Stimulated activated naive CD8-positive, alpha-beta T cell treated with anti-CD3 and anti-CD28 coated beads, Interleukin-15, amount 100 ng/mL, for 72 hours (primary cell): ENCODE results near the gene CADM2.
A peak's percentile ranks its signal among the peaks of the same experiment; 100 is the strongest.
"Not testable (repeated sequence)": the region's sequence is repeated elsewhere in the genome, so short reads cannot be mapped to it uniquely, and the experiment has no call there.

Source experiments
- ATAC-seq: fragments of 150-1000 bp; cut with Tn5 transposase; 2 replicates; pipeline ENCODE4 v1.10.0; 2021; ENCODE audit warnings: mild to moderate bottlenecking, moderate library complexity
- DNase-seq, 2 donors: peaks; one replicate each; pipeline ENCODE4 v3.0.0; 2021 to 2022
- H3K27ac Mint-ChIP-seq, 2 donors: one replicate each; pipeline ENCODE4 v1.8.0; 2022; ENCODE audit warnings: mild to moderate bottlenecking in 2 of 2, mixed read lengths in 2 of 2, moderate library complexity in 2 of 2
- H3K27me3 Mint-ChIP-seq: one replicate; pipeline ENCODE4 v1.8.0; 2022; ENCODE audit warnings: mixed read lengths
- H3K4me1 Mint-ChIP-seq: one replicate; pipeline ENCODE4 v1.8.0; 2022; ENCODE audit warnings: mild to moderate bottlenecking, mixed read lengths
- H3K4me3 Mint-ChIP-seq, 2 donors: one replicate each; pipeline ENCODE4 v1.8.0; 2022; ENCODE audit warnings: mild to moderate bottlenecking in 2 of 2, mixed read lengths in 2 of 2, moderate library complexity in 1 of 2
- H3K9me3 Mint-ChIP-seq, 2 donors: one replicate each; pipeline ENCODE4 v1.8.0; 2022; ENCODE audit warnings: mixed read lengths in 2 of 2

The CADM2 gene

GRCh38 chr3:85681906-85682305 lies 723.1 kb downstream of the CADM2 start:
- DNase-seq (no peak), ATAC-seq (no peak)
- Mint-ChIP-seq H3K4me3 (no peak overlapping the region), H3K27me3 (no peaks in the 10 kb centered on the region), H3K9me3 (peaks cover 8 to 10% of the 10 kb centered on the region in 2 donors), H3K4me1 (no peaks in the 10 kb centered on the region), H3K27ac (no peak overlapping the region)

- no peak overlapping the region for H3K4me3 Mint-ChIP-seq
- H3K27me3 Mint-ChIP-seq, result no peaks in the 10 kb centered on the region
- peaks cover 0 to 9% of the 10 kb centered on the region in 2 donors for H3K9me3 Mint-ChIP-seq
- no peak overlapping the region for H3K27ac Mint-ChIP-seq
- DNase-seq (no peak), ATAC-seq (no peak)
- H3K4me1 Mint-ChIP-seq, result no peaks in the 10 kb centered on the region
Observed at GRCh38 chr3:85691196-85691595, 732.4 kb downstream of the CADM2 start.

DNA sequence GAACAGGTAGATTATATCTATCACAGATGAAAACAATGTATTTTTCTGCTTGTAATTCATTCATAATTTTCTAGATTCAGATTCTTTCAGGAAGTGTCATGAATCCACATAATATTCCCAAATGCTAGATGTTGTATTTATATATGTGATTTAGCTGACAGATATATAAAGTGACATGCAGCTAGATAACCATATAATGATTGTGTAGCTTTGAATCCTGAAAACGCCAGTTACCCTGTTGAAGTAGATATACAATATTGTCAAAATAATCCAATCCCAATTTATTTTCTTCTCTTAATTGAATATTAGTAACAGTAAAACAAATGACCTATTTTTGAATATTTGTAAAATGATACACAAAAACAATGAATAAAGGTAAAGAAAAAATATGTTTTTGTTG lies 738.4 kb downstream of the CADM2 start:
- Mint-ChIP-seq H3K9me3 (peaks cover 5 to 11% of the 10 kb centered on the region in 2 donors), H3K4me1 (no peaks in the 10 kb centered on the region), H3K27ac (no peak overlapping the region), H3K4me3 (no peak overlapping the region), H3K27me3 (no peaks in the 10 kb centered on the region)
- no peak for ATAC-seq
- DNase-seq, result no peak

GRCh38 chr3:85706130-85706529 lies 747.3 kb downstream of the CADM2 start:
- no peak for DNase-seq
- Mint-ChIP-seq H3K4me3 (no peak overlapping the region), H3K9me3 (peaks cover 6 to 14% of the 10 kb centered on the region in 2 donors), H3K27me3 (no peaks in the 10 kb centered on the region), H3K4me1 (no peaks in the 10 kb centered on the region), H3K27ac (no peak overlapping the region)
- ATAC-seq, result no peak

DNA sequence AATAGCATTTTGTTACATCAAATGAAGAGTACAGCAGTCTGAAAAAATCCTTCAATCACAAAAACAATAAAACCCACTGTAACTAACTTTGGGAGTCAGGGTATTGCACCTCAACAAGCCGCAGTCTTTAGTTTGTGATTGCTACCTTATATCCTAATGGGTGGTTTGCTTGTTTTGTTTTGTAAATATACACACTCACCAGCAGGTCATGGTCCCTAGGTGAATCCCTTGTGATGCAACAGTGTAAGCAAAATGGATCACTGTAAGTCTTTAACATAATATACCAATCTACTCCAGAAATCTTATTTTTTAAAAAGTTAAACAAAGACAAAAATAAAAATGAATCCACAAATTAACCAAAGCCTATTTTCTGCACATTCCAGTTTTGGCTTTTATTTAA lies 749.5 kb downstream of the CADM2 start:
- ATAC-seq, DNase-seq, H3K27ac Mint-ChIP-seq, H3K4me1 Mint-ChIP-seq, H3K4me3 Mint-ChIP-seq, H3K27me3 Mint-ChIP-seq: not testable (repeated sequence)
- H3K9me3 Mint-ChIP-seq, result peaks cover 6 to 13% of the 10 kb centered on the region in 2 donors

DNA sequence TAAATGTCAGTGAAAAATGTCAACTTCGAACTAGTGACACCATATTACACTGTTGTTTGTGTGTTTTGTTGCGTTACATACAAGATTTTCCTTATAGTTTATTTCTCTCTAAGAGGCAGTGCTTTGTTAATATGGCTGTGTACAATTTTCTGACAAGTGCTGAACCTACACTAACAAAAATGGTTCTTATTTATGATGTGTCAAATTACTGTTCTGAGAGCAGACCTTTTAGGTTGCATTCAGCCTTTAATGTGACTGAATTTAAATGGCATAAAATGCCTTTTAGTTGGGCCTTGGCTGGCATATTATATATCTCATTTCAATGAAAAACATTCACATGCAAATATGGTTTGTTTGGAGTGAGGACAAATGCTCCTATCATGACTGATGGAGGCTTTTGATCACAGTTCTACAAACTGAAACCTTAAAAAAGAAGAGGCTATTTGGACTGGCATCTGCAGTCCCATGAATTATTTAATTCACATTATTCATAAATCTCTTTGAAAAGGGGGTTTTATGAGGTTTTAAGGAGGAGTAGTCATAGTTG lies 750.6 kb downstream of the CADM2 start:
- DNase-seq (no peak), ATAC-seq (no peak)
- Mint-ChIP-seq H3K4me3 (no peak overlapping the region), H3K9me3 (peaks cover 5 to 14% of the 10 kb centered on the region in 2 donors), H3K4me1 (no peaks in the 10 kb centered on the region), H3K27me3 (no peaks in the 10 kb centered on the region), H3K27ac (no peak overlapping the region)

DNA sequence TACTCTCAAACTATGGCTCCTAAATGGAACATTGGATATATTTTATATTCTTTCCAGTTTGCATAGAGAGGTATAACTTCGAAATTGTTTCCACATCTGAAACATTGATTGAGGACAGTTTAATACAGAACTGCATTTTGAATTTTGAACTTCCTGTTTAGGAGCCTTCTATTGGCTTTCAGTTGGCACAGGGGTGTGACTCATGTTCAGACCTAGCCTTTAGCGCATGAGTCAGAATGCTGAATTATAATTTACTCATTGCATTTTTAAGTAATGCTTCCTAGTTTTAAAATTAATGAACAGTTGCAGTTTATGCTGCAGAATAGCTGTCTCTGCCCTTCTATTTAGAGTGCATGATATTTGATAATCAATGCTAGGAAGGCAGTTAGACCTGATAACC lies 751.7 kb downstream of the CADM2 start:
- H3K27ac Mint-ChIP-seq, result no peak overlapping the region
- DNase-seq (no peak), ATAC-seq (no peak)
- H3K4me1 Mint-ChIP-seq, result no peaks in the 10 kb centered on the region
- no peak overlapping the region for H3K4me3 Mint-ChIP-seq
- H3K27me3 Mint-ChIP-seq, result no peaks in the 10 kb centered on the region
- H3K9me3 Mint-ChIP-seq, result peaks cover 5 to 19% of the 10 kb centered on the region in 2 donors

DNA sequence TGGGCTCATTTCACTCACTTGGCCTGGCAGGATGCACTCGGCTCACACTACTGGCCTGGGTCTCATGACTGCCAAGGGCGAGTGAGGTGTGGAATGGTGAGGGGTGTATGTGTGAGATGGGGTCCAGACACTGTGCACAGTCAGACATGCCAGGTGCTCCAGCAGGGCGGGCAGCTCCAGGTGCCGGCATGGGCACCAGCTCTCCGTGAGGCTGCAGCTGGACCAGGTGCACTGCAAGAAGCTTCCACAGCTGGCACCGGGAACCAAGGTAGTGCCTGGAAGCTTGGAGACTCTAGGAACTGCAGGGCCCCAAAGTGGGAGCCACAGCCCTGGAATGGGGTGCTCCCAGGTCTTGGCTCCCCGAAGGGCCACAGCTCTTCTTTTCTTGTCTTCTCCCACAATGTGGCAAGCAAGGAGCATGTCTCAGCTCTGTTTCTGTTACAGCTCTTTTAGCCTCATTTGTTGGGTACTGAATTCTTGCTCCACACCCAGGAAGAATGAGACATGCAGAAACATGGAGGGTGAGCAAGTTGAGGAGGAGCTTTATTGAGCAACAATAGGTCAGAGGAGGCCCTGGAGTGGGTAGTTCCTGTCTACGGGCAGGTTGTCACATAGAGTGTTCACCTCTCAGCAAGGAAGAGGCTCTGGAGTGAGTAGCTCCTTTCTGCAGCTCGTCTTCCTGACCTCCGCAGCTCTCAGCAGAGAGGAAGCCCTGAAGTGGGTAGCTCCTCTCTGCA lies 762.8 kb downstream of the CADM2 start:
- DNase-seq (no peak), ATAC-seq (no peak)
- Mint-ChIP-seq H3K9me3 (no peaks in the 10 kb centered on the region), H3K27me3 (no peaks in the 10 kb centered on the region), H3K4me1 (no peaks in the 10 kb centered on the region), H3K4me3 (no peak overlapping the region), H3K27ac (peak overlapping the region in 1 of 2 donors; percentile 13)

DNA sequence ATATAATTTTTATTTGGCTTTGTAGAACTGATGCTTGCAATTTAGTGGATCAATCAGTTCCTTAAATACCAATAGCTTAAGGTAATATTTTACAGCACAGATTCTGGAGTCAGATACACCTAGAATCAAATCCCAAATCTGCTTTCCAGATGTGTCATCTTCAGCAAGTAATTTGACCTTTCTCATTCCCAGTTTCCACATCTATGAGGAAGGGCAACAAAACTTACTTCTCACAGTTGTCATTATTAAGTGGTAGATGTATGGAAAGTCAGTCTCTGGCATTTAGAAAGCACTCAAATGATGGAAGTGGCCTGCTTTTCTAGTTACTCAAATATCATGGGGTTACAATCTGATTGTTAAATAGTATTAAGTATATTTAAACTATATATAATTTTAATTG lies 767.0 kb downstream of the CADM2 start:
- no peaks in the 10 kb centered on the region for H3K27me3 Mint-ChIP-seq
- no peak overlapping the region for H3K27ac Mint-ChIP-seq
- no peak overlapping the region for H3K4me3 Mint-ChIP-seq
- no peaks in the 10 kb centered on the region for H3K9me3 Mint-ChIP-seq
- no peaks in the 10 kb centered on the region for H3K4me1 Mint-ChIP-seq
- DNase-seq (no peak), ATAC-seq (no peak)

DNA sequence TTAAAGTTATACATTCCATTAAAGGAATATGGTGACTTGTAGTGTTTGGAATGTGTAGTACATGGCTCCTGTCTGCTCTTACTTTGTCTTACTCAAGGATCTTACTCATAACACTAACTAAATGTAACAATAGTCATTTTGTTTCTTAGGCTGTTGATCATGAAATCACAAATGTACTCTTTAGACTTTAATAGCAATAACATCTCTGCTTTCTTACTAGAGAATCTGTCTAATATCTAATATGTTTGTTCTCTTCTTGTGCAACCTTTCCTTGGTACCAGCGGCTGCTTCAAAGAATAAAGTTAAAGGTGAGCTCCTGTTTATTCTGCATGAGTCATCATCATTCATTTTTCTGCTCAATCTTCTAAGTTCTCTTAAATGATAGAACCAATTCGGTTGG lies 767.5 kb downstream of the CADM2 start:
- no peak overlapping the region for H3K4me3 Mint-ChIP-seq
- no peaks in the 10 kb centered on the region for H3K4me1 Mint-ChIP-seq
- ATAC-seq (no peak), DNase-seq (no peak)
- H3K9me3 Mint-ChIP-seq, result no peaks in the 10 kb centered on the region
- H3K27me3 Mint-ChIP-seq, result no peaks in the 10 kb centered on the region
- H3K27ac Mint-ChIP-seq, result no peak overlapping the region

DNA sequence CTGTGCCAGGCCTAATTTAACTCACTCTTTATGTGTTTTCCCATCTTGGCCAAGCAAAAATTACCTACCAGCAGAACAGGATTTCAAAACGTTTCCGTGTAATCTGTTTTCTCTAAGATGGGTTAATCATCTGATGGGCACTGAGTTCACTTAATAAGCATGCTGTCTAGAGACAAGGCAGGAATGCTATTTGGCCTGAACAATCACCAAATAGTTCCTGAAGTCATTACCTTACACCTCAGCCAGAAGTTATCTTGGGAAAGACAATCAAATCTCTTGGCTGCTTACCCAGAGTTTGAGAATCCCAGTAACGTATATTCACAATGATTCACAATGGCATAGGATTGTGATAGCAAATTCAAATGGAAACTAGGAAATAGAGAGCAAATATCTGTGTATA lies 779.1 kb downstream of the CADM2 start:
- ATAC-seq (no peak), DNase-seq (no peak)
- H3K4me3 Mint-ChIP-seq, result no peak overlapping the region
- H3K27ac Mint-ChIP-seq, result no peak overlapping the region
- H3K27me3 Mint-ChIP-seq, result no peaks in the 10 kb centered on the region
- H3K4me1 Mint-ChIP-seq, result no peaks in the 10 kb centered on the region
- H3K9me3 Mint-ChIP-seq, result peaks cover 7 to 22% of the 10 kb centered on the region in 2 donors

DNA sequence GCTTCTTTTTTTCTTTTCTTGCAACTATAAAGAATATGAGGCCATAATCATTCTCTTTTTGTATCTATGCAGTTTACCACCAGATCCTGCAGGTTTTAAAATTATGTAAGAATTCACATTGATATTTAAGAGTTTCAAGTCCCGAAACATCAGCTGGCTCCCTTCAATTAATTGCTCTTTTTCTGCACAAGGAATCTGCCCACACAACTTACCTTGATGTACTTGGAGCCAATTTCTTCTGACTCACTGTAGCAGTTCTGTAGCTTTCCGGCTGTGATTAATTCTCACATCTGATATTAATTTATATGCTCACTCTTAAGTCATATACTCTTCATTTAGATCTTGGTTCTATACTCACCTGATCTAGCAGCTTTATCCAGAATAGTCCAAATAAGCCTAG lies 781.8 kb downstream of the CADM2 start:
- H3K9me3 Mint-ChIP-seq, result peaks cover 12 to 25% of the 10 kb centered on the region in 2 donors
- no peaks in the 10 kb centered on the region for H3K4me1 Mint-ChIP-seq
- DNase-seq, result no peak
- H3K4me3 Mint-ChIP-seq, result no peak overlapping the region
- no peaks in the 10 kb centered on the region for H3K27me3 Mint-ChIP-seq
- no peak for ATAC-seq
- H3K27ac Mint-ChIP-seq, result no peak overlapping the region

- peaks cover 16 to 20% of the 10 kb centered on the region in 2 donors for H3K9me3 Mint-ChIP-seq
- DNase-seq (no peak), ATAC-seq (no peak)
- no peak overlapping the region for H3K27ac Mint-ChIP-seq
- H3K4me1 Mint-ChIP-seq, result no peaks in the 10 kb centered on the region
- H3K27me3 Mint-ChIP-seq, result no peaks in the 10 kb centered on the region
- no peak overlapping the region for H3K4me3 Mint-ChIP-seq
Observed at GRCh38 chr3:85758442-85758841, 799.7 kb downstream of the CADM2 start.

- Mint-ChIP-seq H3K9me3 (peaks cover 10 to 11% of the 10 kb centered on the region in 2 donors), H3K27me3 (no peaks in the 10 kb centered on the region), H3K4me3 (no peak overlapping the region), H3K4me1 (no peaks in the 10 kb centered on the region), H3K27ac (no peak overlapping the region)
- no peak for ATAC-seq
- no peak for DNase-seq
Observed at GRCh38 chr3:85760342-85760741, 801.6 kb downstream of the CADM2 start.

GRCh38 chr3:85780806-85781205 lies 822.0 kb downstream of the CADM2 start:
- no peak for DNase-seq
- H3K4me1 Mint-ChIP-seq, result no peaks in the 10 kb centered on the region
- no peak overlapping the region for H3K4me3 Mint-ChIP-seq
- peaks cover 5 to 6% of the 10 kb centered on the region in 2 donors for H3K9me3 Mint-ChIP-seq
- no peak overlapping the region for H3K27ac Mint-ChIP-seq
- no peaks in the 10 kb centered on the region for H3K27me3 Mint-ChIP-seq
- ATAC-seq, result no peak

DNA sequence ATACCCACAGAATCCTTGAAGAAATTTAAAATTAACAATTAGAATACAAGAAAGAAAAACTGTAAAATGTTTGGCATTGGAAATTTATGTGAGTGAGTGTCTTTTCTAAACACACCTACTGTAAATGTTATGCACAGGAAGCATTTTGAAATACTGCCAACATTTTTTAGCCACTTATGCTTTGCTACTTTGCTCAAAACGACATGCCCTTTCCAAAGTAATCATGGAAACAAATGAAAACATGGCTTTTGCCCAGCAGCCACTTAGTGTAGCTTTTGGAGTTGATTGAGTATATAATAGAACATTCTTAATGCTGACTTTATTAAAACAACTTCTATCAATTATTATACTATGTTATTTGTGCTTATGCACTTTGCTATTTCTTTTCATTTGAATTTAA lies 823.0 kb downstream of the CADM2 start:
- Mint-ChIP-seq H3K9me3 (peaks cover 5 to 6% of the 10 kb centered on the region in 2 donors), H3K4me1 (no peaks in the 10 kb centered on the region), H3K4me3 (no peak overlapping the region), H3K27me3 (no peaks in the 10 kb centered on the region), H3K27ac (no peak overlapping the region)
- DNase-seq, result no peak
- no peak for ATAC-seq

DNA sequence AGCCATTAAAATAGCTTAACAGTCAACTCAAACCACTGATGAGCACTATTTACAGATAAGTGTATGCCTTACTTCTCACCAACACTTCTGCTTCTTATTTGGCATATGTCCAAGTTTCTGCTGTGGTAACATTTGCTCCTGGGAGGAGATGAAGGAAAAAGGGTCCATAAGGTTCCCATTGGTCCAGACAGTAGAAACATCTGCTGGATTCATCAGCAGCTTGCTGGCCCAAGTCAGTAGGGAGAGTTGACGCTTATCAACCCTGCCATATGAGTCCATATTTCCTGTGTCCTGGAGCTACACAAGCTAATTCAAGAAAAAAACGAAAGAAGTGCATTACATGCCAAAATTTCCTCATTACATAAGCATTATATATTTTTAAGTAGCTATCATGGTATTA lies 824.5 kb downstream of the CADM2 start:
- H3K4me1 Mint-ChIP-seq, result no peaks in the 10 kb centered on the region
- H3K27ac Mint-ChIP-seq, result no peak overlapping the region
- peaks cover 5 to 6% of the 10 kb centered on the region in 2 donors for H3K9me3 Mint-ChIP-seq
- ATAC-seq, result no peak
- H3K27me3 Mint-ChIP-seq, result no peaks in the 10 kb centered on the region
- no peak overlapping the region for H3K4me3 Mint-ChIP-seq
- DNase-seq, result no peak
